22Rv1 (cell line): Measurements from ENCODE around the gene CFAP91.

Experiments used
- H3K27ac ChIP-seq: fragments of 450-650 bp; 2 replicates; pipeline ENCODE4 v1.5.1; 2017
- CTCF ChIP-seq: fragments of 450-650 bp; IDR thresholded peaks from 2 replicates; pipeline ENCODE4 v1.5.1; 2017; ENCODE audit warnings: mild to moderate bottlenecking
- ZFX ChIP-seq: fragments of 450-650 bp; IDR thresholded peaks from 2 replicates; pipeline ENCODE4 v1.6.1; 2017; ENCODE audit warnings: antibody characterized with exemption, borderline replicate concordance

Gene CFAP91

GRCh38 chr3:119672776-119673175 is 30.0 kb upstream of the CFAP91 start:
- no peak for TF ChIP-seq CTCF
- TF ChIP-seq ZFX, result no peak
- no peak overlapping the region for H3K27ac ChIP-seq

- no peak overlapping the region for H3K27ac ChIP-seq
- no peak for TF ChIP-seq CTCF
- TF ChIP-seq ZFX, result no peak
Observed at GRCh38 chr3:119673875-119674274, 28.9 kb upstream of the CFAP91 start.

GRCh38 chr3:119675188-119675874 is 27.5 kb upstream of the CFAP91 start:
- TF ChIP-seq ZFX, result no peak
- TF ChIP-seq CTCF, result no peak
- no peak overlapping the region for H3K27ac ChIP-seq

GRCh38 chr3:119676020-119676419 is 26.8 kb upstream of the CFAP91 start:
- TF ChIP-seq CTCF (no peak), ZFX (no peak)
- H3K27ac ChIP-seq, result peak overlapping the region; percentile 94

GRCh38 chr3:119676771-119677640 is 25.8 kb upstream of the CFAP91 start, which contains the start of gene COX17:
Gene COX17, minus strand, starts transcription at chr3:119677406. Its CDS starts 96 bp downstream, at chr3:119677310.
- TF ChIP-seq ZFX (no peak), CTCF (no peak)
- H3K27ac ChIP-seq, result peak within 1 kb of the TSS; percentile 94

GRCh38 chr3:119677641-119677934 is 25.2 kb upstream of the CFAP91 start:
- peak overlapping the region; percentile 94 for H3K27ac ChIP-seq
- TF ChIP-seq CTCF (no peak), ZFX (no peak)

GRCh38 chr3:119678209-119678608 is 24.6 kb upstream of the CFAP91 start:
- H3K27ac ChIP-seq, result peak overlapping the region; percentile 94; the same call in 1 of the 2 replicates
